ENCODE measurements around the gene P2RY11.

P2RY11 gene

GRCh38 chr19:10151521-10151920 lies 40.0 kb downstream of the P2RY11 start:
- Histone ChIP-seq H3K27ac (ENCODE audit: low read depth, low read length) (no peak overlapping the region), H3K79me2 (ENCODE audit: insufficient read depth, low read length) (peaks cover 15% of the 10 kb centered on the region; the same call in 1 of the 2 replicates), H3K4me2 (ENCODE audit: low read depth, low read length, poor library complexity, severe bottlenecking) (no peak overlapping the region), H3K9me2 (replicated peaks; ENCODE audit: insufficient read depth, low read length) (no peaks in the 10 kb centered on the region), H3K4me3 (ENCODE audit: insufficient read depth, low read length, poor library complexity, severe bottlenecking) (no peak overlapping the region), H3K9ac (ENCODE audit: low read length) (no peak overlapping the region), H3F3A (ENCODE audit: insufficient read depth) (no peaks in the 10 kb centered on the region), H3K27me3 (ENCODE audit: low read length) (no peaks in the 10 kb centered on the region), H2AFZ (ENCODE audit: low read depth, low read length, severe bottlenecking) (no peak overlapping the region), H4K20me1 (ENCODE audit: low read depth, low read length) (no peaks in the 10 kb centered on the region; the same call in 1 of the 2 replicates), H3K9me3 (ENCODE audit: insufficient read depth, low read length) (no peaks in the 10 kb centered on the region), H3K36me3 (ENCODE audit: low read length) (peaks cover 44% of the 10 kb centered on the region; the same call in 1 of the 2 replicates)
- no peak for TF ChIP-seq EZH2phosphoT487 (conservative IDR thresholded peaks at IDR 0.05; ENCODE audit: low read length)

DNA sequence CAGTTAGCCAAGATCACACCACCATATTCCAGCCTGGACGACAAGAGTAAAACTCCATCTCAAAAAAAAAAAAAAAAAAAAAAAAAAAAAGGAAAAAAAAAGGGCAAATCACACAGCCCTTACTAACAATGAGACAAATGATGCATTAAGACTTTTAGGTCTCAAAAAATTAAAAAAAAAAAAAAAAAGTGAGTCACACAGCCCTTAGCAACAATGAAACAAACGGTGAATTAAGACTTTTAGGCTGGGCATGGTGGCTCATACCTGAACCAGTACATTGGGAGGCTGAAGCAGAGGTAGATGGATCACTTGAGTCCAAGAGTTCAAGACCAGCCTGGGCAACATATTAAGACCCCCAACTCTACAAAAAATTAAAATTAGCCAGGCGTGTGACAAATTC lies 40.6 kb downstream of the P2RY11 start:
- TF ChIP-seq, protein P1, sequence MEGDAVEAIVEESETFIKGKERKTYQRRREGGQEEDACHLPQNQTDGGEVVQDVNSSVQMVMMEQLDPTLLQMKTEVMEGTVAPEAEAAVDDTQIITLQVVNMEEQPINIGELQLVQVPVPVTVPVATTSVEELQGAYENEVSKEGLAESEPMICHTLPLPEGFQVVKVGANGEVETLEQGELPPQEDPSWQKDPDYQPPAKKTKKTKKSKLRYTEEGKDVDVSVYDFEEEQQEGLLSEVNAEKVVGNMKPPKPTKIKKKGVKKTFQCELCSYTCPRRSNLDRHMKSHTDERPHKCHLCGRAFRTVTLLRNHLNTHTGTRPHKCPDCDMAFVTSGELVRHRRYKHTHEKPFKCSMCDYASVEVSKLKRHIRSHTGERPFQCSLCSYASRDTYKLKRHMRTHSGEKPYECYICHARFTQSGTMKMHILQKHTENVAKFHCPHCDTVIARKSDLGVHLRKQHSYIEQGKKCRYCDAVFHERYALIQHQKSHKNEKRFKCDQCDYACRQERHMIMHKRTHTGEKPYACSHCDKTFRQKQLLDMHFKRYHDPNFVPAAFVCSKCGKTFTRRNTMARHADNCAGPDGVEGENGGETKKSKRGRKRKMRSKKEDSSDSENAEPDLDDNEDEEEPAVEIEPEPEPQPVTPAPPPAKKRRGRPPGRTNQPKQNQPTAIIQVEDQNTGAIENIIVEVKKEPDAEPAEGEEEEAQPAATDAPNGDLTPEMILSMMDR (IDR thresholded peaks at IDR 0.05; ENCODE audit: insufficient read depth, low read length, poor library complexity, severe bottlenecking): no peak
- no peak for TF ChIP-seq EZH2phosphoT487 (conservative IDR thresholded peaks at IDR 0.05; ENCODE audit: low read length)
- no peak overlapping the region for H3K9ac ChIP-seq (ENCODE audit: low read length)
- no peak overlapping the region for H3K4me2 ChIP-seq (ENCODE audit: low read depth, low read length, poor library complexity, severe bottlenecking)
- H3K9me2 ChIP-seq (replicated peaks; ENCODE audit: insufficient read depth, low read length): no peaks in the 10 kb centered on the region
- no peak overlapping the region for H2AFZ ChIP-seq (ENCODE audit: low read depth, low read length, severe bottlenecking)
- H3K4me3 ChIP-seq (ENCODE audit: insufficient read depth, low read length, poor library complexity, severe bottlenecking): no peak overlapping the region
- H3K9me3 ChIP-seq (ENCODE audit: insufficient read depth, low read length): no peaks in the 10 kb centered on the region
- no peaks in the 10 kb centered on the region; the same call in 1 of the 2 replicates for H4K20me1 ChIP-seq (ENCODE audit: low read depth, low read length)
- H3K27ac ChIP-seq (ENCODE audit: low read depth, low read length): no peak overlapping the region
- H3K79me2 ChIP-seq (ENCODE audit: insufficient read depth, low read length): peaks cover 17% of the 10 kb centered on the region; the same call in 1 of the 2 replicates
- H3K36me3 ChIP-seq (ENCODE audit: low read length): peaks cover 45% of the 10 kb centered on the region; the same call in 1 of the 2 replicates
- no peaks in the 10 kb centered on the region for H3F3A ChIP-seq (ENCODE audit: insufficient read depth)
- no peaks in the 10 kb centered on the region for H3K27me3 ChIP-seq (ENCODE audit: low read length)

DNA sequence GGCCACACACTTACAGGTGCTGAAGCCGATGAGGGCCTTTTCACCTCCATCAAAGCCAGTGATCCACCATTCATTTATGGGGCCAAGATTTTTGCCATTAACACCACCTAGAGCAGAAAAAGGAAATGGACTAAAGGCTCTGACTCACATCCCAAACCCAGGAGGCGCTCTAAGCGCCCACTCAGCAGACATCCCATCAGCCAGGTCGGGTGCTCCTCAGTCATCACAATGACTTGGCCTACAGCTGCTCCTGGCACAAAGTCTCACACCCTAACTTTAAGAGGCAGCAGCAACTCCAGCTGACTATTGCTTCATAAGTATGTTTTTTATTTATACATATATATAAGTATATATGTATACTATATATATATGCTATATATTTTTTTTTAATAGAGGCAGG lies 44.3 kb downstream of the P2RY11 start:
- H3F3A ChIP-seq (ENCODE audit: insufficient read depth): no peaks in the 10 kb centered on the region
- no peaks in the 10 kb centered on the region; the same call in 1 of the 2 replicates for H4K20me1 ChIP-seq (ENCODE audit: low read depth, low read length)
- TF ChIP-seq, protein P1 (IDR thresholded peaks at IDR 0.05; ENCODE audit: insufficient read depth, low read length, poor library complexity, severe bottlenecking): no peak
- TF ChIP-seq EZH2phosphoT487 (conservative IDR thresholded peaks at IDR 0.05; ENCODE audit: low read length): no peak
- no peaks in the 10 kb centered on the region for H3K9me3 ChIP-seq (ENCODE audit: insufficient read depth, low read length)
- no peak overlapping the region for H3K4me2 ChIP-seq (ENCODE audit: low read depth, low read length, poor library complexity, severe bottlenecking)
- H3K4me3 ChIP-seq (ENCODE audit: insufficient read depth, low read length, poor library complexity, severe bottlenecking): no peak overlapping the region
- H3K27ac ChIP-seq (ENCODE audit: low read depth, low read length): no peak overlapping the region
- no peak overlapping the region for H2AFZ ChIP-seq (ENCODE audit: low read depth, low read length, severe bottlenecking)
- peaks cover 58% of the 10 kb centered on the region; the same call in 1 of the 2 replicates for H3K36me3 ChIP-seq (ENCODE audit: low read length)
- no peaks in the 10 kb centered on the region for H3K9me2 ChIP-seq (replicated peaks; ENCODE audit: insufficient read depth, low read length)
- no peak overlapping the region for H3K9ac ChIP-seq (ENCODE audit: low read length)
- peaks cover 23% of the 10 kb centered on the region; the same call in 1 of the 2 replicates for H3K79me2 ChIP-seq (ENCODE audit: insufficient read depth, low read length)
- no peaks in the 10 kb centered on the region for H3K27me3 ChIP-seq (ENCODE audit: low read length)

GRCh38 chr19:10158071-10158470 lies 46.6 kb downstream of the P2RY11 start:
- H3K4me2 ChIP-seq (ENCODE audit: low read depth, low read length, poor library complexity, severe bottlenecking): no peak overlapping the region
- H3K36me3 ChIP-seq (ENCODE audit: low read length): peaks cover 41% of the 10 kb centered on the region
- H3K9me3 ChIP-seq (ENCODE audit: insufficient read depth, low read length): no peaks in the 10 kb centered on the region
- TF ChIP-seq EZH2phosphoT487 (conservative IDR thresholded peaks at IDR 0.05; ENCODE audit: low read length): no peak
- TF ChIP-seq, protein P1 (IDR thresholded peaks at IDR 0.05; ENCODE audit: insufficient read depth, low read length, poor library complexity, severe bottlenecking): no peak
- H3K27me3 ChIP-seq (ENCODE audit: low read length): no peaks in the 10 kb centered on the region
- no peaks in the 10 kb centered on the region for H3K9me2 ChIP-seq (replicated peaks; ENCODE audit: insufficient read depth, low read length)
- H2AFZ ChIP-seq (ENCODE audit: low read depth, low read length, severe bottlenecking): no peak overlapping the region
- H3K4me3 ChIP-seq (ENCODE audit: insufficient read depth, low read length, poor library complexity, severe bottlenecking): no peak overlapping the region
- H3F3A ChIP-seq (ENCODE audit: insufficient read depth): no peaks in the 10 kb centered on the region
- no peak overlapping the region for H3K9ac ChIP-seq (ENCODE audit: low read length)
- no peak overlapping the region for H3K27ac ChIP-seq (ENCODE audit: low read depth, low read length)
- peaks cover 17% of the 10 kb centered on the region; the same call in 1 of the 2 replicates for H3K79me2 ChIP-seq (ENCODE audit: insufficient read depth, low read length)
- H4K20me1 ChIP-seq (ENCODE audit: low read depth, low read length): no peaks in the 10 kb centered on the region; the same call in 1 of the 2 replicates
